ENCODE results near the gene DRGX.

Gene DRGX

GRCh38 chr10:49395741-49396665, at the start of gene DRGX:
DRGX (minus strand) TSS chr10:49396089; CDS start chr10:49395440, 649 bp downstream.
- DNase-seq (ENCODE audit: low spot score): no peak

GRCh38 chr10:49444349-49444748, 48.5 kb upstream of the DRGX start:
- DNase-seq (ENCODE audit: low spot score): no peak

GRCh38 chr10:49442863-49443262, 47.0 kb upstream of the DRGX start:
- no peak for DNase-seq (ENCODE audit: low spot score)

GRCh38 chr10:49441488-49442476, 45.9 kb upstream of the DRGX start:
- DNase-seq (ENCODE audit: low spot score): no peak

GRCh38 chr10:49435225-49435624, 39.3 kb upstream of the DRGX start:
- DNase-seq (ENCODE audit: low spot score): no peak

- DNase-seq (ENCODE audit: low spot score): no peak
These were observed 37.2 kb upstream of the DRGX start for GRCh38 chr10:49433069-49433468.

- no peak for DNase-seq (ENCODE audit: low spot score)
These were observed 35.5 kb upstream of the DRGX start for GRCh38 chr10:49431426-49431825.

GRCh38 chr10:49429458-49429857, 33.6 kb upstream of the DRGX start:
- no peak for DNase-seq (ENCODE audit: low spot score)

- no peak for DNase-seq (ENCODE audit: low spot score)
These were observed 30.8 kb upstream of the DRGX start for GRCh38 chr10:49426490-49427360.

- no peak for DNase-seq (ENCODE audit: low spot score)
These were observed 23.1 kb upstream of the DRGX start for GRCh38 chr10:49419005-49419404.

GRCh38 chr10:49418328-49418727, 22.4 kb upstream of the DRGX start:
- no peak for DNase-seq (ENCODE audit: low spot score)

GRCh38 chr10:49418053-49418326, 22.1 kb upstream of the DRGX start:
- DNase-seq (ENCODE audit: low spot score): no peak

- no peak for DNase-seq (ENCODE audit: low spot score)
These were observed 21.6 kb upstream of the DRGX start for GRCh38 chr10:49417311-49418052.

GRCh38 chr10:49415846-49416245, 20.0 kb upstream of the DRGX start:
- DNase-seq (ENCODE audit: low spot score): no peak

- DNase-seq (ENCODE audit: low spot score): no peak
These were observed 19.2 kb upstream of the DRGX start for GRCh38 chr10:49415109-49415508.

GRCh38 chr10:49414496-49414895, 18.6 kb upstream of the DRGX start:
- DNase-seq (ENCODE audit: low spot score): no peak

- DNase-seq (ENCODE audit: low spot score): no peak
These were observed 16.7 kb upstream of the DRGX start for GRCh38 chr10:49412571-49412970.

GRCh38 chr10:49410365-49411074, 14.6 kb upstream of the DRGX start:
- DNase-seq (ENCODE audit: low spot score): no peak

- no peak for DNase-seq (ENCODE audit: low spot score)
These were observed 13.9 kb upstream of the DRGX start for GRCh38 chr10:49409755-49410154.

- DNase-seq (ENCODE audit: low spot score): no peak
These were observed 12.8 kb upstream of the DRGX start for GRCh38 chr10:49408519-49409306.
